Measurements from ENCODE around the gene USP48.
"Not testable (repeated sequence)": the region's sequence is repeated elsewhere in the genome, so short reads cannot be mapped to it uniquely, and the experiment has no call there.

- TF ChIP-seq CTCF (IDR thresholded peaks at IDR 0.05 in 8 of 11, conservative IDR thresholded peaks at IDR 0.05 in 3 of 11); POLR2AphosphoS5 (IDR thresholded peaks at IDR 0.05): not testable (repeated sequence)
Observed at GRCh38 chr1:21785764-21786163, 2.8 kb upstream of the USP48 start.

Data from spleen (tissue), 7 donors.